Neural cell (in vitro differentiated cells): Measurements from ENCODE around the gene ASIC1. TPM values are rescaled to one million over a fixed set of nuclear protein-coding genes. Genes with fewer than 3 reads are reported as not detected.
A peak's percentile ranks its signal among the peaks of the same experiment; 100 is the strongest.

ENCODE experiments used
- H2AFZ ChIP-seq: fragments of 200-600, 300-800 bp; sonication (generic), shearing (Covaris generic); 2 replicates; pipeline ENCODE4 v1.6.0; 2014; ENCODE audit warnings: low read depth, mild to moderate bottlenecking, antibody characterized with exemption, low read length, moderate library complexity
- H3F3A ChIP-seq: fragments of 200-600 bp; shearing (Covaris generic); 2 replicates; pipeline ENCODE4 v1.6.1; 2016; ENCODE audit warnings: mild to moderate bottlenecking, moderate library complexity, mixed read lengths, antibody characterized with exemption, low read length; ENCODE audit not compliant: insufficient read depth, poor library complexity, severe bottlenecking
- H3K27ac ChIP-seq: fragments of 200-600, 300-800 bp; sonication (generic), shearing (Covaris generic); 2 replicates; pipeline ENCODE4 v1.5.1; 2014; ENCODE audit warnings: mild to moderate bottlenecking, low read length, moderate library complexity
- H3K27me3 ChIP-seq: fragments of 300-800, 200-600 bp; sonication (generic), shearing (Covaris generic); 2 replicates; pipeline ENCODE4 v1.6.0; 2014; ENCODE audit warnings: mild to moderate bottlenecking, low read depth, low read length, moderate library complexity; ENCODE audit not compliant: insufficient read depth
- H3K36me3 ChIP-seq: fragments of 300-800, 200-600 bp; sonication (generic), shearing (Covaris generic); 2 replicates; pipeline ENCODE4 v1.5.1; 2014; ENCODE audit warnings: mild to moderate bottlenecking, antibody characterized with exemption, low read length, moderate library complexity; ENCODE audit not compliant: insufficient read depth
- H3K4me2 ChIP-seq: fragments of 300-800, 200-600 bp; sonication (generic), shearing (Covaris generic); 2 replicates; pipeline ENCODE4 v1.6.0; 2014; ENCODE audit warnings: mild to moderate bottlenecking, low read length
- H3K4me3 ChIP-seq: fragments of 300-800, 200-600 bp; sonication (generic), shearing (Covaris generic); 2 replicates; pipeline ENCODE4 v1.5.1; 2014; ENCODE audit warnings: mild to moderate bottlenecking, low read length, moderate library complexity
- H3K79me2 ChIP-seq: fragments of 200-600 bp; shearing (Covaris generic); replicated peaks from 2 replicates; pipeline ENCODE4 v1.6.0; 2014; ENCODE audit warnings: mild to moderate bottlenecking, low read length, moderate library complexity; ENCODE audit not compliant: insufficient read depth
- H3K9ac ChIP-seq: fragments of 300-800, 200-600 bp; sonication (generic), shearing (Covaris generic); 2 replicates; pipeline ENCODE4 v1.6.1; 2016; ENCODE audit warnings: mild to moderate bottlenecking, low read length, mixed read lengths
- H3K9me2 ChIP-seq: fragments of 200-600 bp; shearing (Covaris generic); 2 replicates; pipeline ENCODE4 v1.6.1; 2016; ENCODE audit warnings: mild to moderate bottlenecking, low read length, mixed read lengths; ENCODE audit not compliant: insufficient read depth
- H3K9me3 ChIP-seq: fragments of 200-600, 300-800 bp; sonication (generic), shearing (Covaris generic); 2 replicates; pipeline ENCODE4 v1.6.1; 2016; ENCODE audit warnings: mild to moderate bottlenecking, mixed run types, low read length, moderate library complexity, mixed read lengths
- H4K20me1 ChIP-seq: fragments of 200-600 bp; shearing (Covaris generic); 2 replicates; pipeline ENCODE4 v1.6.1; 2016; ENCODE audit warnings: mild to moderate bottlenecking, mixed run types; ENCODE audit not compliant: insufficient read depth
- EP300 ChIP-seq: fragments of 450-650 bp; conservative IDR thresholded peaks from 2 replicates; pipeline ENCODE4 v1.6.1; 2014; ENCODE audit warnings: antibody characterized with exemption, mild to moderate bottlenecking, moderate library complexity; ENCODE audit not compliant: poor library complexity, severe bottlenecking
- EZH2 ChIP-seq: fragments of 200-600, 300-800 bp; shearing (Covaris generic), sonication (generic); IDR thresholded peaks from 2 replicates; pipeline ENCODE4 v1.6.1; 2014; ENCODE audit warnings: antibody characterized with exemption, low read length, borderline replicate concordance, mild to moderate bottlenecking; ENCODE audit not compliant: insufficient read depth, poor library complexity, severe bottlenecking
- MXI1 ChIP-seq: fragments of 450-650 bp; conservative IDR thresholded peaks from 2 replicates; pipeline ENCODE4 v1.6.1; 2014; ENCODE audit warnings: antibody characterized with exemption, mild to moderate bottlenecking; ENCODE audit not compliant: poor library complexity, severe bottlenecking
- POLR2AphosphoS5 ChIP-seq: IDR thresholded peaks from 2 replicates; pipeline ENCODE4 v1.6.1; 2012
- RAD21 ChIP-seq: fragments of 450-650 bp; conservative IDR thresholded peaks from 2 replicates; pipeline ENCODE4 v1.6.1; 2014; ENCODE audit warnings: antibody characterized with exemption, mild to moderate bottlenecking, moderate library complexity
- TAF1 ChIP-seq: IDR thresholded peaks from 2 replicates; pipeline ENCODE4 v1.6.1; 2012; ENCODE audit warnings: low read depth
- polyA plus RNA-seq: library from polyadenylated mRNA; depleted of rRNA; stranded (reverse); fragments of >200 nt; gene quantifications from 2 replicates; pipeline ENCODE4 v1.2.3, GENCODE V29; 2014
- TF ChIP-seq, protein P1 (sequence below): IDR thresholded peaks from 2 replicates; pipeline ENCODE4 v1.6.1; 2012; ENCODE audit warnings: borderline replicate concordance
- TF ChIP-seq, protein P2 (sequence below): fragments of 450-650 bp; IDR thresholded peaks from 2 replicates; pipeline ENCODE4 v1.5.1; 2014; ENCODE audit warnings: antibody characterized with exemption, mild to moderate bottlenecking, moderate library complexity; ENCODE audit not compliant: poor library complexity, severe bottlenecking

The ASIC1 gene
- polyA plus RNA-seq, 1 donor from 2014 or later, result 8.0 TPM

DNA sequence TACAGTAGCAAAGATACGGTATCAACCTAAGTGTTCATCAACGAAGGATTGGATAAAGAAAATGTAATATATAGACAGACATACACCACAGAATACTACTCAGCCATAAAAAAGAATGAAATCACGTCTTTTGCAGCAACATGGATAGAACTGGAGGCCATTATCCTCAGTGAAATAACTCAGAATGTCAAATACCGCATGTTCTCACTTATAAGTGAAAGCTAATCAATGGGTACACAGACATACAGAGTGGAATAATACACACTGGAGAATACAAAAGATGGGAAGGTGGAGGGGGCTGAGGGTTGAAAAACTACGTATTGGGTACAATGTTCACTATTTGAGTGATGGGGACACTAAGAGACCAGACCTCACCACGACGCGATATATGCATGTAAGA is 33.2 kb upstream of the ASIC1 start:
- H2AFZ ChIP-seq, result peak overlapping the region; percentile 51
- H3F3A ChIP-seq, result peaks cover 4% of the 10 kb centered on the region
- H3K4me2 ChIP-seq, result peak overlapping the region; percentile 69
- no peak overlapping the region for H3K27ac ChIP-seq
- no peak overlapping the region for H3K9ac ChIP-seq
- H3K9me2 ChIP-seq, result no peaks in the 10 kb centered on the region
- H3K36me3 ChIP-seq, result no peaks in the 10 kb centered on the region
- H3K79me2 ChIP-seq, result peaks cover 52% of the 10 kb centered on the region
- no peaks in the 10 kb centered on the region for H4K20me1 ChIP-seq
- H3K4me3 ChIP-seq, result peak overlapping the region; percentile 80
- TF ChIP-seq POLR2AphosphoS5 (no peak), EP300 (no peak), RAD21 (no peak), MXI1 (no peak), TAF1 (no peak), EZH2 (no peak)
- TF ChIP-seq, protein P1, sequence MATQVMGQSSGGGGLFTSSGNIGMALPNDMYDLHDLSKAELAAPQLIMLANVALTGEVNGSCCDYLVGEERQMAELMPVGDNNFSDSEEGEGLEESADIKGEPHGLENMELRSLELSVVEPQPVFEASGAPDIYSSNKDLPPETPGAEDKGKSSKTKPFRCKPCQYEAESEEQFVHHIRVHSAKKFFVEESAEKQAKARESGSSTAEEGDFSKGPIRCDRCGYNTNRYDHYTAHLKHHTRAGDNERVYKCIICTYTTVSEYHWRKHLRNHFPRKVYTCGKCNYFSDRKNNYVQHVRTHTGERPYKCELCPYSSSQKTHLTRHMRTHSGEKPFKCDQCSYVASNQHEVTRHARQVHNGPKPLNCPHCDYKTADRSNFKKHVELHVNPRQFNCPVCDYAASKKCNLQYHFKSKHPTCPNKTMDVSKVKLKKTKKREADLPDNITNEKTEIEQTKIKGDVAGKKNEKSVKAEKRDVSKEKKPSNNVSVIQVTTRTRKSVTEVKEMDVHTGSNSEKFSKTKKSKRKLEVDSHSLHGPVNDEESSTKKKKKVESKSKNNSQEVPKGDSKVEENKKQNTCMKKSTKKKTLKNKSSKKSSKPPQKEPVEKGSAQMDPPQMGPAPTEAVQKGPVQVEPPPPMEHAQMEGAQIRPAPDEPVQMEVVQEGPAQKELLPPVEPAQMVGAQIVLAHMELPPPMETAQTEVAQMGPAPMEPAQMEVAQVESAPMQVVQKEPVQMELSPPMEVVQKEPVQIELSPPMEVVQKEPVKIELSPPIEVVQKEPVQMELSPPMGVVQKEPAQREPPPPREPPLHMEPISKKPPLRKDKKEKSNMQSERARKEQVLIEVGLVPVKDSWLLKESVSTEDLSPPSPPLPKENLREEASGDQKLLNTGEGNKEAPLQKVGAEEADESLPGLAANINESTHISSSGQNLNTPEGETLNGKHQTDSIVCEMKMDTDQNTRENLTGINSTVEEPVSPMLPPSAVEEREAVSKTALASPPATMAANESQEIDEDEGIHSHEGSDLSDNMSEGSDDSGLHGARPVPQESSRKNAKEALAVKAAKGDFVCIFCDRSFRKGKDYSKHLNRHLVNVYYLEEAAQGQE, result no peak
- TF ChIP-seq, protein P2, sequence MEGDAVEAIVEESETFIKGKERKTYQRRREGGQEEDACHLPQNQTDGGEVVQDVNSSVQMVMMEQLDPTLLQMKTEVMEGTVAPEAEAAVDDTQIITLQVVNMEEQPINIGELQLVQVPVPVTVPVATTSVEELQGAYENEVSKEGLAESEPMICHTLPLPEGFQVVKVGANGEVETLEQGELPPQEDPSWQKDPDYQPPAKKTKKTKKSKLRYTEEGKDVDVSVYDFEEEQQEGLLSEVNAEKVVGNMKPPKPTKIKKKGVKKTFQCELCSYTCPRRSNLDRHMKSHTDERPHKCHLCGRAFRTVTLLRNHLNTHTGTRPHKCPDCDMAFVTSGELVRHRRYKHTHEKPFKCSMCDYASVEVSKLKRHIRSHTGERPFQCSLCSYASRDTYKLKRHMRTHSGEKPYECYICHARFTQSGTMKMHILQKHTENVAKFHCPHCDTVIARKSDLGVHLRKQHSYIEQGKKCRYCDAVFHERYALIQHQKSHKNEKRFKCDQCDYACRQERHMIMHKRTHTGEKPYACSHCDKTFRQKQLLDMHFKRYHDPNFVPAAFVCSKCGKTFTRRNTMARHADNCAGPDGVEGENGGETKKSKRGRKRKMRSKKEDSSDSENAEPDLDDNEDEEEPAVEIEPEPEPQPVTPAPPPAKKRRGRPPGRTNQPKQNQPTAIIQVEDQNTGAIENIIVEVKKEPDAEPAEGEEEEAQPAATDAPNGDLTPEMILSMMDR, result no peak
- no peaks in the 10 kb centered on the region for H3K27me3 ChIP-seq
- H3K9me3 ChIP-seq, result no peaks in the 10 kb centered on the region

DNA sequence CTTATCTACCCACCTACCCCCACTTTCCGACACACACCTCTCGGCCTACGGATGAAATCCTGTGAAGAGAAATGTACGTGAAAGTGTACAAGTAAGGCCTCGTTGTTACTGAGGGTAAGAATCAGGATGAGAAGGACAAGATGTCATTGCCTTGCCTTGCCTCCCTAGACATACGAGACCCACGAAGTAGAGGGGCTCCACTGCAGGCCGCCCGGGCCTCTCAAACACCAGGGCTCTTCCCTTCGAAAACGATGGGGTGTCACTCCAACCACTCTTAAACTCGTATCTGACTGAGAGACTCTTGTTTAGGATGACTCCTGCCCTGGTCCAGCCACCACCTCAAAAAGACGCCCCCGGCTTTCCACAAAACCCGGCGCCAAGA is 32.6 kb upstream of the ASIC1 start:
- Histone ChIP-seq H3K9me3 (no peaks in the 10 kb centered on the region), H3K4me2 (peak overlapping the region; percentile 69), H3K9me2 (no peaks in the 10 kb centered on the region), H3K27me3 (no peaks in the 10 kb centered on the region), H3K9ac (peak overlapping the region; percentile 56), H3K4me3 (peak overlapping the region; percentile 80), H3F3A (peaks cover 4% of the 10 kb centered on the region), H3K27ac (no peak overlapping the region), H4K20me1 (no peaks in the 10 kb centered on the region), H3K36me3 (no peaks in the 10 kb centered on the region), H2AFZ (peak overlapping the region; percentile 51), H3K79me2 (peaks cover 46% of the 10 kb centered on the region)
- TF ChIP-seq EZH2 (no peak), TAF1 (no peak), RAD21 (no peak)
- TF ChIP-seq, protein P1, result no peak
